ENCODE data around the gene MYDGF.

DNA sequence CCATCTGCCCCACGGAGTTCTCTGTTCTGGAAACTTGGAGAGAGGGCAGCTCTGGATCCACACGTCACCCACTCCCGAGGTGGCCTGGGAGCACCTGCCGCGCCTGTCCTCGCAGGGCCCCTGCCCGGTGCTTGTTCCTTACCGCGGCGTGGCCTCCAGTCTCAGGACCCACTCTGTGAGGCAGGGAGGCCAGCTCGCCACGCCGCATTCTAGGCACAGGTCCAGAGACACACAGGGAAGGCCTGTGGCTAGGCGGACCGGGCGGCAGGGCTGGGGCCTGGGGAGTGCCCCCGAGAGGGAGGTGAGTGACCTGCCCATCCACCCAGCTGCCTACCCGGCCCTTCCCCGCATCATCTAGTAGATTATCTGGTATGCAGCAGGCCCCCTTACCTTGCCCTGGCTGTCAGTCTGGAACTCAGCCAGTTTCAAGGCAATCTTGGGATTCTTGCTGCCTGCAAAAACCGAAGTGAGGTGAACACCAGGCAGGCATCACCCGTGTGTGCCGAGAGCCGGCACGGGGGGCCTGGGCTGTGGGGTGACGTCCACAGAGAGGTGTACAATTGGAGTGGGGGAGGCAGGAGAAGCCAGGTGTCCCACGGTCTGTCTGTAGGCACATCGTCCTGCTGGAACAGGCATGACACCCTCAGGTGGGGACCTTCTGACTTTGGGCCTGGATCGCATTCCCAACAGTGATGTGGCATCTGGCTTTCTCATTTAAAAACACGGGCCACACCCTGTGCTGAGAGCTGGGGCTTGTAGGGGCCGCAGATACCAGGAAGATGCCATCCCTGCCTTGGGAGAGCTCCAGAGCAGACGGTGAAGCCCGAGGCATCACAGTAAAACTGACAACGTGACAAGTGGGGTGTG lies 29.9 kb upstream of the MYDGF start:
- TF ChIP-seq, protein P1, sequence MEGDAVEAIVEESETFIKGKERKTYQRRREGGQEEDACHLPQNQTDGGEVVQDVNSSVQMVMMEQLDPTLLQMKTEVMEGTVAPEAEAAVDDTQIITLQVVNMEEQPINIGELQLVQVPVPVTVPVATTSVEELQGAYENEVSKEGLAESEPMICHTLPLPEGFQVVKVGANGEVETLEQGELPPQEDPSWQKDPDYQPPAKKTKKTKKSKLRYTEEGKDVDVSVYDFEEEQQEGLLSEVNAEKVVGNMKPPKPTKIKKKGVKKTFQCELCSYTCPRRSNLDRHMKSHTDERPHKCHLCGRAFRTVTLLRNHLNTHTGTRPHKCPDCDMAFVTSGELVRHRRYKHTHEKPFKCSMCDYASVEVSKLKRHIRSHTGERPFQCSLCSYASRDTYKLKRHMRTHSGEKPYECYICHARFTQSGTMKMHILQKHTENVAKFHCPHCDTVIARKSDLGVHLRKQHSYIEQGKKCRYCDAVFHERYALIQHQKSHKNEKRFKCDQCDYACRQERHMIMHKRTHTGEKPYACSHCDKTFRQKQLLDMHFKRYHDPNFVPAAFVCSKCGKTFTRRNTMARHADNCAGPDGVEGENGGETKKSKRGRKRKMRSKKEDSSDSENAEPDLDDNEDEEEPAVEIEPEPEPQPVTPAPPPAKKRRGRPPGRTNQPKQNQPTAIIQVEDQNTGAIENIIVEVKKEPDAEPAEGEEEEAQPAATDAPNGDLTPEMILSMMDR (conservative IDR thresholded peaks at IDR 0.05): no peak
- TF ChIP-seq ZFX (IDR thresholded peaks at IDR 0.05): no peak

Measured in C4-2B (cell line).